MM.1S (cell line): Measurements from ENCODE around the gene LEP.

Source experiments
- EZH2 ChIP-seq: fragments of 300-600 bp; sonication (generic); optimal IDR thresholded peaks from 2 replicates; pipeline ENCODE3; 2017; ENCODE audit warnings: low read depth, mild to moderate bottlenecking, antibody characterized with exemption, low read length, mixed read lengths
- TF ChIP-seq, protein P1 (sequence below): fragments of 300-600 bp; sonication (generic); IDR thresholded peaks from 2 replicates; pipeline ENCODE4 v1.5.1; 2016; ENCODE audit warnings: antibody characterized with exemption, low read length, mixed read lengths

DNA sequence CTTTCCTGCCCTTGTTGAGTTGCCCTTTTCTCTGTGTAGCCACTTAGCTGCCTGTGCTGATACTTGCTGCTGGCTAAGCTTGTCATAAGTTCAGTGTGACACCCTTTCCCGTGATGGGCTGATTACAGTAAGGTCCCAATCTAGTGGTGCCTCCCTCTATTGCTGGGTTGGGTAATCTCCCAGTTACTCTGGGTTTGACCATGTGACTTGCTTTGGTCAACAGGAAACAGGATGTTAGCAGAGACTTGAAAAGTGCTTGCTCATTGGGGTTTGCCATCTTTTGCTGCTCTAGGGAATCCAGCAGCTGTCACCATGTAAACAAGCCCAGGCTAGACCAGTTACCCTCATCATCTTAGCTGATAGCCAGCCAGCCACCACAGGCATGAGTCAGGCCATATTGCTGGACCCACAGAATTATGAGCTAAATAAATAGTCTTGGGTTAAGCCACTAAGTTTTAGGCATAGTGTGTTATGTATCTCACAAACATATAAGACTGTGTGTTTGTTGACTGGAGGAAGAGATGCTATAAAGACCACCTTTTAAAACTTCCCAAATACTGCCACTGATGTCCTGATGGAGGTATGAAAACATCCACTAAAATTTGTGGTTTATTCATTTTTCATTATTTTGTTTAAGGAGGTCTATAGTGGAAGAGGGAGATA, 4.0 kb upstream of the LEP start:
- TF ChIP-seq EZH2: no peak
- TF ChIP-seq, protein P1, sequence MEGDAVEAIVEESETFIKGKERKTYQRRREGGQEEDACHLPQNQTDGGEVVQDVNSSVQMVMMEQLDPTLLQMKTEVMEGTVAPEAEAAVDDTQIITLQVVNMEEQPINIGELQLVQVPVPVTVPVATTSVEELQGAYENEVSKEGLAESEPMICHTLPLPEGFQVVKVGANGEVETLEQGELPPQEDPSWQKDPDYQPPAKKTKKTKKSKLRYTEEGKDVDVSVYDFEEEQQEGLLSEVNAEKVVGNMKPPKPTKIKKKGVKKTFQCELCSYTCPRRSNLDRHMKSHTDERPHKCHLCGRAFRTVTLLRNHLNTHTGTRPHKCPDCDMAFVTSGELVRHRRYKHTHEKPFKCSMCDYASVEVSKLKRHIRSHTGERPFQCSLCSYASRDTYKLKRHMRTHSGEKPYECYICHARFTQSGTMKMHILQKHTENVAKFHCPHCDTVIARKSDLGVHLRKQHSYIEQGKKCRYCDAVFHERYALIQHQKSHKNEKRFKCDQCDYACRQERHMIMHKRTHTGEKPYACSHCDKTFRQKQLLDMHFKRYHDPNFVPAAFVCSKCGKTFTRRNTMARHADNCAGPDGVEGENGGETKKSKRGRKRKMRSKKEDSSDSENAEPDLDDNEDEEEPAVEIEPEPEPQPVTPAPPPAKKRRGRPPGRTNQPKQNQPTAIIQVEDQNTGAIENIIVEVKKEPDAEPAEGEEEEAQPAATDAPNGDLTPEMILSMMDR: no peak
